HepG2 (cell line): ENCODE data around the gene ZBTB7B. TPM values are rescaled to one million over a fixed set of nuclear protein-coding genes. Genes with fewer than 3 reads are reported as not detected.
A peak's percentile ranks its signal among the peaks of the same experiment; 100 is the strongest.

ENCODE experiments used
- AKNA ChIP-seq: sonication (generic); formaldehyde crosslinking; IDR thresholded peaks from 2 replicates; pipeline ENCODE4 v1.4.0; 2020; ENCODE audit warnings: missing genetic modification reagents, borderline replicate concordance
- CSRNP1 ChIP-seq: sonication (generic); formaldehyde crosslinking; IDR thresholded peaks from 2 replicates; pipeline ENCODE4 v1.8.1; 2023; ENCODE audit warnings: mild to moderate bottlenecking, missing genetic modification reagents
- DR1 ChIP-seq: sonication (generic); formaldehyde crosslinking; IDR thresholded peaks from 2 replicates; pipeline ENCODE4 v1.8.0; 2021; ENCODE audit warnings: mild to moderate bottlenecking, missing genetic modification reagents, inconsistent platforms
- IKZF1 ChIP-seq: fragments of 450-650 bp; IDR thresholded peaks from 2 replicates; pipeline ENCODE4 v1.7.1; 2016
- MEIS1 ChIP-seq: sonication (generic); formaldehyde crosslinking; IDR thresholded peaks from 2 replicates; pipeline ENCODE4 v1.9.0; 2021; ENCODE audit warnings: mild to moderate bottlenecking, missing genetic modification reagents, moderate library complexity, borderline replicate concordance
- NR2F6 ChIP-seq, 2 experiments: IDR thresholded peaks; 2 replicates each; pipeline ENCODE4 v1.6.1; 2016; ENCODE audit warnings: antibody characterized with exemption in 1 of 2, mild to moderate bottlenecking in 1 of 2
- SOX5 ChIP-seq: IDR thresholded peaks from 2 replicates; pipeline ENCODE4 v1.6.1; 2016; ENCODE audit warnings: borderline replicate concordance
- SP2 ChIP-seq: sonication (generic); formaldehyde crosslinking; IDR thresholded peaks from 2 replicates; pipeline ENCODE4 v1.5.1; 2020; ENCODE audit warnings: mild to moderate bottlenecking, missing genetic modification reagents
- SP5 ChIP-seq: IDR thresholded peaks from 2 replicates; pipeline ENCODE4 v1.6.1; 2016; ENCODE audit warnings: low read depth, borderline replicate concordance
- TCF12 ChIP-seq, 2 experiments: fragments of 450-650 bp in 1 of 2; sonication (generic) in 1 of 2; formaldehyde crosslinking in 1 of 2; IDR thresholded peaks; 2 replicates each; pipeline versions ENCODE4 v1.6.1 to v1.8.0; 2017 to 2022; ENCODE audit warnings: antibody characterized with exemption in 1 of 2, mild to moderate bottlenecking in 1 of 2, missing genetic modification reagents in 1 of 2, moderate library complexity in 1 of 2
- TP53 ChIP-seq: sonication (generic); formaldehyde crosslinking; conservative IDR thresholded peaks from 2 replicates; pipeline ENCODE4 v1.4.0; 2020; ENCODE audit warnings: missing genetic modification reagents
- ZKSCAN1 ChIP-seq: fragments of 150-350 bp; IDR thresholded peaks from 2 replicates; pipeline ENCODE4 v1.6.1; 2014; ENCODE audit warnings: low read length
- ZNF20 ChIP-seq: sonication (generic); formaldehyde crosslinking; IDR thresholded peaks from 2 replicates; pipeline ENCODE4 v1.4.0; 2020; ENCODE audit warnings: mild to moderate bottlenecking, moderate library complexity, missing genetic modification reagents
- ZNF549 ChIP-seq: sonication (generic); formaldehyde crosslinking; IDR thresholded peaks from 2 replicates; pipeline ENCODE4 v1.5.0; 2020; ENCODE audit warnings: missing genetic modification reagents
- ZSCAN12 ChIP-seq: sonication (generic); formaldehyde crosslinking; IDR thresholded peaks from 2 replicates; pipeline ENCODE4 v1.9.0; 2021; ENCODE audit warnings: mild to moderate bottlenecking, missing genetic modification reagents
- ZSCAN20 ChIP-seq: sonication (generic); formaldehyde crosslinking; IDR thresholded peaks from 2 replicates; pipeline ENCODE4 v1.4.0; 2020; ENCODE audit warnings: missing genetic modification reagents, mild to moderate bottlenecking, borderline replicate concordance
- polyA plus RNA-seq, 8 experiments: library from polyadenylated mRNA; depleted of rRNA in 3 of 8; stranded (reverse) in 7 of 8; unstranded in 1 of 8; fragments of >200 nt; fragmentation: Illumina TruSeq in 4 of 8; extraction: Trizol in 4 of 8; gene quantifications; 2 replicates each; pipeline versions ENCODE4 v1.2.1 to v1.2.3, GENCODE V29; 2011 to 2016; ENCODE audit warnings: low read depth in 4 of 8, missing spikeins in 1 of 8, mixed read lengths in 1 of 8; ENCODE audit not compliant: insufficient read depth in 1 of 8
- total RNA-seq, 5 experiments: library from RNA; depleted of rRNA; stranded (reverse); fragments of >200 nt; fragmentation: Illumina TruSeq; extraction: Trizol; gene quantifications; 2 replicates each; pipeline ENCODE4 v1.2.3, GENCODE V29; 2016; ENCODE audit warnings: low read depth in 1 of 5
- TF ChIP-seq, protein P1 (sequence below): sonication (generic); formaldehyde crosslinking; IDR thresholded peaks from 2 replicates; pipeline ENCODE4 v1.4.0; 2020; ENCODE audit warnings: missing genetic modification reagents, borderline replicate concordance

ZBTB7B gene
- total and polyA plus RNA-seq, 2 of the 13 experiments (the other 11 are each of a cell fraction or from before 2014, with no cell fraction given) = 15.5 to 17.5 TPM

GRCh38 chr1:155017041-155017945 is 14.7 kb downstream of the ZBTB7B start (continued):
- TF ChIP-seq, protein P1, sequence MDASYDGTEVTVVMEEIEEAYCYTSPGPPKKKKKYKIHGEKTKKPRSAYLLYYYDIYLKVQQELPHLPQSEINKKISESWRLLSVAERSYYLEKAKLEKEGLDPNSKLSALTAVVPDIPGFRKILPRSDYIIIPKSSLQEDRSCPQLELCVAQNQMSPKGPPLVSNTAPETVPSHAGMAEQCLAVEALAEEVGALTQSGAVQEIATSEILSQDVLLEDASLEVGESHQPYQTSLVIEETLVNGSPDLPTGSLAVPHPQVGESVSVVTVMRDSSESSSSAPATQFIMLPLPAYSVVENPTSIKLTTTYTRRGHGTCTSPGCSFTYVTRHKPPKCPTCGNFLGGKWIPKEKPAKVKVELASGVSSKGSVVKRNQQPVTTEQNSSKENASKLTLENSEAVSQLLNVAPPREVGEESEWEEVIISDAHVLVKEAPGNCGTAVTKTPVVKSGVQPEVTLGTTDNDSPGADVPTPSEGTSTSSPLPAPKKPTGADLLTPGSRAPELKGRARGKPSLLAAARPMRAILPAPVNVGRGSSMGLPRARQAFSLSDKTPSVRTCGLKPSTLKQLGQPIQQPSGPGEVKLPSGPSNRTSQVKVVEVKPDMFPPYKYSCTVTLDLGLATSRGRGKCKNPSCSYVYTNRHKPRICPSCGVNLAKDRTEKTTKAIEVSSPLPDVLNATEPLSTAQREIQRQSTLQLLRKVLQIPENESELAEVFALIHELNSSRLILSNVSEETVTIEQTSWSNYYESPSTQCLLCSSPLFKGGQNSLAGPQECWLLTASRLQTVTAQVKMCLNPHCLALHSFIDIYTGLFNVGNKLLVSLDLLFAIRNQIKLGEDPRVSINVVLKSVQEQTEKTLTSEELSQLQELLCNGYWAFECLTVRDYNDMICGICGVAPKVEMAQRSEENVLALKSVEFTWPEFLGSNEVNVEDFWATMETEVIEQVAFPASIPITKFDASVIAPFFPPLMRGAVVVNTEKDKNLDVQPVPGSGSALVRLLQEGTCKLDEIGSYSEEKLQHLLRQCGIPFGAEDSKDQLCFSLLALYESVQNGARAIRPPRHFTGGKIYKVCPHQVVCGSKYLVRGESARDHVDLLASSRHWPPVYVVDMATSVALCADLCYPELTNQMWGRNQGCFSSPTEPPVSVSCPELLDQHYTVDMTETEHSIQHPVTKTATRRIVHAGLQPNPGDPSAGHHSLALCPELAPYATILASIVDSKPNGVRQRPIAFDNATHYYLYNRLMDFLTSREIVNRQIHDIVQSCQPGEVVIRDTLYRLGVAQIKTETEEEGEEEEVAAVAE (CRISPR knock-in tag) = 0 out of 2 replicates have a peak, but pooled peaks have one; percentile 58
- TF ChIP-seq SOX5 = peak; percentile 47; the same call in 1 of the 2 replicates
- no peak; the same call in 1 of the 2 replicates for TF ChIP-seq MEIS1 (CRISPR knock-in tag)
- peak; percentile 55; the same call in 1 of the 2 replicates for TF ChIP-seq SP5 (CRISPR knock-in tag)
- TF ChIP-seq ZSCAN12 = no peak
- TF ChIP-seq TP53 (CRISPR knock-in tag) = peak; percentile 73; the same call in 1 of the 2 replicates
- TF ChIP-seq CSRNP1 (CRISPR knock-in tag) = no peak; the same call in 1 of the 2 replicates
- TF ChIP-seq NR2F6 (IDR thresholded peaks at IDR 0.05) = no peak
- peak; percentile 58 for TF ChIP-seq NR2F6 (CRISPR knock-in tag; IDR thresholded peaks at IDR 0.05)
- TF ChIP-seq ZSCAN20 (CRISPR knock-in tag) = peak; percentile 48; the same call in 1 of the 2 replicates
- no peak for TF ChIP-seq ZKSCAN1
- TF ChIP-seq IKZF1 = no peak
- no peak for TF ChIP-seq SP2 (CRISPR knock-in tag)
- TF ChIP-seq DR1 = 0 out of 2 replicates have a peak, but pooled peaks have one; percentile 48
- no peak for TF ChIP-seq AKNA (CRISPR knock-in tag)
- no peak for TF ChIP-seq ZNF20 (CRISPR knock-in tag)
- TF ChIP-seq ZNF549 = no peak
- no peak for TF ChIP-seq TCF12 (IDR thresholded peaks at IDR 0.05)
- TF ChIP-seq TCF12 (CRISPR knock-in tag; IDR thresholded peaks at IDR 0.05) = peak; percentile 79; the same call in 1 of the 2 replicates
